GM12878 (cell line): ENCODE data around the gene CTSW. TPM values are rescaled to one million over a fixed set of nuclear protein-coding genes. Genes with fewer than 3 reads are reported as not detected.

Experiments
- ATAC-seq: fragments of 200-7000 bp; cut with Tn5 transposase; 3 replicates; pipeline ENCODE4 v1.9.1; 2020; ENCODE audit warnings: mild to moderate bottlenecking, moderate library complexity
- BruUV-seq: library from RNA; stranded (reverse); fragments of 400-500 nt; replicated peaks from 2 replicates; lab custom pipeline; 2021; lab: Mats Ljungman, UMichigan
- CTCF ChIA-PET: fragments of 300-600 bp; sonication (Branson Sonifier 250); formaldehyde crosslinking; extraction: SDS; loops from one replicate; lab custom pipeline; 2021; ENCODE audit warnings: inconsistent platforms; lab: Yijun Ruan, JAX
- POLR2A ChIA-PET: fragments of 350-600 bp; formaldehyde crosslinking; extraction: SDS; loops from one replicate; lab custom pipeline; 2021; ENCODE audit warnings: inconsistent platforms; lab: Charles Lee
- RAD21 ChIA-PET: fragments of 300-600 bp; sonication (Branson Sonifier 250); formaldehyde crosslinking; loops from one replicate; lab custom pipeline; 2023; ENCODE audit warnings: antibody characterized with exemption; ENCODE audit not compliant: unreplicated experiment; lab: Charles Lee
- SMC1A ChIA-PET: fragments of 300-600 bp; sonication (Branson Sonifier 250); formaldehyde crosslinking; loops from one replicate; lab custom pipeline; 2023; ENCODE audit not compliant: unreplicated experiment, uncharacterized antibody; lab: Charles Lee
- DNase-seq: peaks from one replicate; pipeline ENCODE4 v3.0.0-alpha.2; 2011; ENCODE audit warnings: low read depth, low spot score
- FAIRE-seq: peaks from 3 replicates; lab custom pipeline; 2011; peaks lifted over from hg19 to GRCh38; lab: Jason Lieb, UNC
- H2AFZ ChIP-seq: 2 replicates; pipeline ENCODE4 v1.6.0; 2011; ENCODE audit warnings: low read depth, low read length, control low read depth; ENCODE audit not compliant: control insufficient read depth
- H3K27ac ChIP-seq: 2 replicates; pipeline ENCODE4 v1.5.1; 2011; ENCODE audit warnings: control low read depth; ENCODE audit not compliant: control insufficient read depth, insufficient read depth
- H3K27me3 ChIP-seq, 2 experiments: replicated peaks in 1 of 2; 2 replicates each; pipeline versions ENCODE4 v1.6.0 to v1.6.1; 2011; ENCODE audit warnings: low read length in 1 of 2; ENCODE audit not compliant: control insufficient read depth in 2 of 2, insufficient read depth in 2 of 2
- H3K36me3 ChIP-seq, 2 experiments: 2 replicates each; pipeline ENCODE4 v1.5.1; 2011; ENCODE audit warnings: low read length in 1 of 2; ENCODE audit not compliant: control insufficient read depth in 2 of 2, insufficient read depth in 2 of 2
- H3K4me1 ChIP-seq: 2 replicates; pipeline ENCODE4 v1.6.1; 2011; ENCODE audit warnings: mild to moderate bottlenecking, low read length, moderate library complexity, mixed read lengths; ENCODE audit not compliant: control insufficient read depth, insufficient read depth
- H3K4me2 ChIP-seq: 2 replicates; pipeline ENCODE4 v1.6.0; 2011; ENCODE audit warnings: control low read depth; ENCODE audit not compliant: control insufficient read depth, insufficient read depth
- H3K4me3 ChIP-seq: fragments of 200-600 bp; sonication (generic); 2 replicates; pipeline ENCODE4 v1.5.1; 2016
- H3K79me2 ChIP-seq: 2 replicates; pipeline ENCODE4 v1.6.0; 2011; ENCODE audit warnings: low read length; ENCODE audit not compliant: control insufficient read depth, insufficient read depth
- H3K9ac ChIP-seq: 2 replicates; pipeline ENCODE4 v1.8.0; 2011; ENCODE audit warnings: low read length, control low read depth, mixed read lengths; ENCODE audit not compliant: control insufficient read depth, insufficient read depth
- H3K9me3 ChIP-seq: replicated peaks from 3 replicates; pipeline ENCODE4 v1.5.1; 2011; ENCODE audit warnings: mild to moderate bottlenecking, low read length; ENCODE audit not compliant: control insufficient read depth, insufficient read depth
- H4K20me1 ChIP-seq: 2 replicates; pipeline ENCODE4 v1.6.0; 2011; ENCODE audit not compliant: control insufficient read depth, insufficient read depth
- ATF2 ChIP-seq: IDR thresholded peaks from 2 replicates; pipeline ENCODE4 v1.6.1; 2012; ENCODE audit warnings: low read length, inconsistent platforms
- IRF3 ChIP-seq: fragments of 450-650 bp; IDR thresholded peaks from 2 replicates; pipeline ENCODE4 v1.6.1; 2014; ENCODE audit warnings: mild to moderate bottlenecking
- LARP7 ChIP-seq: fragments of 450-650 bp; IDR thresholded peaks from 2 replicates; pipeline ENCODE4 v1.6.1; 2017; ENCODE audit warnings: mild to moderate bottlenecking
- MAX ChIP-seq: IDR thresholded peaks from 2 replicates; pipeline ENCODE4 v1.6.1; 2012; ENCODE audit warnings: low read depth, low read length, improper control_type of control experiment
- NBN ChIP-seq: fragments of 450-650 bp; IDR thresholded peaks from 2 replicates; pipeline ENCODE4 v1.6.1; 2016
- NFXL1 ChIP-seq: fragments of 450-650 bp; IDR thresholded peaks from 2 replicates; pipeline ENCODE4 v1.6.1; 2017; ENCODE audit warnings: antibody characterized with exemption, mild to moderate bottlenecking, borderline replicate concordance
- PAX8 ChIP-seq: fragments of 450-650 bp; IDR thresholded peaks from 2 replicates; pipeline ENCODE4 v1.6.1; 2017; ENCODE audit warnings: mild to moderate bottlenecking, moderate library complexity
- RAD21 ChIP-seq: IDR thresholded peaks from 2 replicates; pipeline ENCODE4 v1.6.1; 2011; ENCODE audit warnings: mild to moderate bottlenecking, low read depth, low read length, moderate library complexity; ENCODE audit not compliant: insufficient read depth
- RCOR1 ChIP-seq: conservative IDR thresholded peaks from 2 replicates; pipeline ENCODE4 v1.6.1; 2012; ENCODE audit warnings: low read depth, low read length, improper control_type of control experiment
- REST ChIP-seq: IDR thresholded peaks from 2 replicates; pipeline ENCODE4 v1.6.1; 2012; ENCODE audit warnings: mild to moderate bottlenecking, low read depth, low read length
- TAF1 ChIP-seq: IDR thresholded peaks from 2 replicates; pipeline ENCODE4 v1.6.1; 2011; ENCODE audit warnings: mild to moderate bottlenecking, low read depth, low read length, borderline replicate concordance
- TCF7 ChIP-seq: IDR thresholded peaks from 2 replicates; pipeline ENCODE4 v1.6.1; 2014; ENCODE audit warnings: antibody characterized with exemption, borderline replicate concordance
- USF1 ChIP-seq: IDR thresholded peaks from 2 replicates; pipeline ENCODE4 v1.6.1; 2011; ENCODE audit warnings: borderline replicate concordance, low read depth, mild to moderate bottlenecking, moderate library complexity, mixed read lengths, low read length; ENCODE audit not compliant: insufficient read depth; ENCODE audit errors: extremely low read length
- WGBS: methylation state at CpG from one replicate; pipeline ENCODE4 v1.1.6; 2016; ENCODE audit warnings: low lambda C conversion rate; ENCODE audit not compliant: insufficient replicate concordance, insufficient coverage; ENCODE audit errors: missing lambda C conversion rate; 5-methylcytosine and 5-hydroxymethylcytosine counted together
- in situ Hi-C: fragments of 300-500 bp; cut with MboI; formaldehyde crosslinking; loops from 9 replicates; pipeline ENCODE4 v1.14.3; 2018; ENCODE audit warnings: mixed read lengths
- intact Hi-C: fragments of 100-400 bp; cut with micrococcal nuclease; formaldehyde crosslinking; loops from one replicate; pipeline ENCODE4 v1.14.2; 2022; ENCODE audit not compliant: unreplicated experiment
- polyA plus RNA-seq, 11 experiments: library from polyadenylated mRNA; depleted of rRNA in 4 of 11; unstranded in 6 of 11; stranded (reverse) in 5 of 11; fragments of >200 nt; fragmentation: Nextera tagmentation in 4 of 11; fragmentation: Illumina TruSeq in 1 of 11; extraction: Ambion mirVana in 4 of 11; extraction: Trizol in 1 of 11; gene quantifications; 1 replicate in 1 of 11; 2 replicates in 10 of 11; pipeline versions ENCODE4 v1.2.1 to v1.2.3, GENCODE V29; 2011 to 2016; ENCODE audit warnings: inconsistent platforms in 2 of 11, missing spikeins in 2 of 11, low read depth in 1 of 11
- total RNA-seq, 4 experiments: library from RNA; depleted of rRNA in 3 of 4; stranded (reverse); fragments of >200 nt in 3 of 4; fragmentation: Illumina TruSeq in 1 of 4; extraction: Trizol in 1 of 4; gene quantifications; 2 replicates each; pipeline versions ENCODE4 v1.2.1 to v1.2.3, GENCODE V29; 2013 to 2021

CTSW gene
- total and polyA plus RNA-seq, 10 of the 15 experiments (the other 5 are each of a cell fraction or from before 2014, with no cell fraction given): 0.53 to 12.0 (median 1.7) TPM

GRCh38 chr11:65862191-65862735, 17.4 kb upstream of the CTSW start:
- in situ Hi-C loops (loop anchor here (25.0 kb wide), 1 partner anchor 1625 kb away; the partner anchor contains the start of genes DNAJC4, FKBP2, NUDT22 and PPP1R14B), intact Hi-C loops (no loop called here)
- Histone ChIP-seq H3K9me3 (no peaks in the 10 kb centered on the region), H4K20me1 (no peaks in the 10 kb centered on the region; the same call in 1 of the 2 replicates), H3K4me2 (peak overlapping the region; percentile 97), H3K79me2 (peaks cover 33% of the 10 kb centered on the region), H3K36me3 (peaks cover 18 to 36% of the 10 kb centered on the region in 2 experiments), H3K27me3 (no peaks in the 10 kb centered on the region), H2AFZ (no peak overlapping the region), H3K4me1 (peaks cover 15% of the 10 kb centered on the region), H3K4me3 (no peak overlapping the region), H3K9ac (peak overlapping the region; percentile 97), H3K27ac (peak overlapping the region; percentile 100; the same call in 1 of the 2 replicates)
- 90% methylated on average over 5 of the region's 5 CpGs for WGBS
- DNase-seq (no peak), ATAC-seq (no peak), FAIRE-seq (no peak)
- no TSS peak for BruUV-seq
- POLR2A ChIA-PET: interaction anchor here (0.6 to 5.6 kb wide), 3 partner anchors 8 to 40 kb away, joined by 4 to 155 read pairs (median 44); partner anchors contain the start of genes CCDC85B, EFEMP2 and FIBP
- RAD21 ChIA-PET: no interaction called here
- SMC1A ChIA-PET: no interaction called here
- CTCF ChIA-PET: interaction anchor here (1.3 to 5.7 kb wide), 3 partner anchors 13 to 26 kb away, joined by 3 to 146 read pairs (median 4); partner anchors contain the start of genes CCDC85B and FIBP
- TF ChIP-seq NFXL1 (no peak), IRF3 (no peak), REST (no peak), RAD21 (no peak), ATF2 (no peak), MAX (no peak), USF1 (no peak), LARP7 (no peak), NBN (no peak), PAX8 (no peak), RCOR1 (no peak), TAF1 (no peak), TCF7 (no peak)
